ENCODE data around the gene ESYT2.
"Not testable (repeated sequence)": the region's sequence is repeated elsewhere in the genome, so short reads cannot be mapped to it uniquely, and the experiment has no call there.

The ESYT2 gene, protein sequence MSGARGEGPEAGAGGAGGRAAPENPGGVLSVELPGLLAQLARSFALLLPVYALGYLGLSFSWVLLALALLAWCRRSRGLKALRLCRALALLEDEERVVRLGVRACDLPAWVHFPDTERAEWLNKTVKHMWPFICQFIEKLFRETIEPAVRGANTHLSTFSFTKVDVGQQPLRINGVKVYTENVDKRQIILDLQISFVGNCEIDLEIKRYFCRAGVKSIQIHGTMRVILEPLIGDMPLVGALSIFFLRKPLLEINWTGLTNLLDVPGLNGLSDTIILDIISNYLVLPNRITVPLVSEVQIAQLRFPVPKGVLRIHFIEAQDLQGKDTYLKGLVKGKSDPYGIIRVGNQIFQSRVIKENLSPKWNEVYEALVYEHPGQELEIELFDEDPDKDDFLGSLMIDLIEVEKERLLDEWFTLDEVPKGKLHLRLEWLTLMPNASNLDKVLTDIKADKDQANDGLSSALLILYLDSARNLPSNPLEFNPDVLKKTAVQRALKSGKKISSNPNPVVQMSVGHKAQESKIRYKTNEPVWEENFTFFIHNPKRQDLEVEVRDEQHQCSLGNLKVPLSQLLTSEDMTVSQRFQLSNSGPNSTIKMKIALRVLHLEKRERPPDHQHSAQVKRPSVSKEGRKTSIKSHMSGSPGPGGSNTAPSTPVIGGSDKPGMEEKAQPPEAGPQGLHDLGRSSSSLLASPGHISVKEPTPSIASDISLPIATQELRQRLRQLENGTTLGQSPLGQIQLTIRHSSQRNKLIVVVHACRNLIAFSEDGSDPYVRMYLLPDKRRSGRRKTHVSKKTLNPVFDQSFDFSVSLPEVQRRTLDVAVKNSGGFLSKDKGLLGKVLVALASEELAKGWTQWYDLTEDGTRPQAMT

DNA sequence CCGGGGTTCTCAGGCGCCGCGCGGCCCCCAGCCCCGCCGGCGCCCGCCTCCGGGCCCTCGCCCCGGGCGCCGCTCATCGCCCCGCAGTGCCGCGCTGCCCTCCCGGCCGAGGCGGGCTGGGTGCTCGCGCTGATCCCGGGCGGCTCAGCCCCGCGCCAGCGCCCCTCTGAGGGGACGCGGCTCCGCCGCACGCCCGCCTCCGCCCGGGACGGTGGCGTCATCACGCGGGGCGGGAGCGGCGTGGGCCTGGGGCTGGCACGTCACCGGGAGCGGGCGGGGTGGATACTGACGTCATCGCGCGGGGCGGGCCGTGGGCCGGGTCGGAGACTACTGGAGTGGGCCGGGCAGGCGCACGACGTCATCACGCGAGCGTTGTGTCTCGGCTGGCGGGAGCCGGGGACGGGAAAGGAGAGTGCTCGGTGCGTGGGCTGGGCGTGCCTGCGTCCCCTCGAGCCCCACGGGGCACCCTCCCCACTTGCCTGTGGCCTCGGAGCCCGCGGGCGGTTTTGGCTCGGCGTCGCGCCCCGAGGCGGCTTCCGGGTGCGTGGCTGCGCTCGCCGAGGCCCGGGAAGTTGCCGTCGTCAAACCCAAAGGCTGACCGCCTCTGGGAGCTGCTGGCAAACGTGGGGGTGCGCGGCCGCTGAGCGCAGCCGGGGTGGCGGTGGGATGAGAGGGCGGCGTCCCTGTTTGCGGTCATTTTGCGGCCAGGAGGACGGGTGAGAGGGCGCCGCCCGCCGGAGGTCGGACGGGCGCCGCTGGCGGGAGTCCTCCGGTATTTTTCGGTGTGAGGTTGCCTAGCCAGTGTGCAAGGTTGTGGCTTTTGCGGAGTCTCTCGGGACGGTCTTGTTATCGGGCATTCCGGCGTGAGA, at the start of gene ESYT2:
Gene ESYT2, minus strand, starts transcription at position 168 of the 869 bp plus-strand sequence. Its CDS starts 91 bp downstream, at position 77.
- DNase-seq (ENCODE audit: low spot score), result peak; percentile 99

DNA sequence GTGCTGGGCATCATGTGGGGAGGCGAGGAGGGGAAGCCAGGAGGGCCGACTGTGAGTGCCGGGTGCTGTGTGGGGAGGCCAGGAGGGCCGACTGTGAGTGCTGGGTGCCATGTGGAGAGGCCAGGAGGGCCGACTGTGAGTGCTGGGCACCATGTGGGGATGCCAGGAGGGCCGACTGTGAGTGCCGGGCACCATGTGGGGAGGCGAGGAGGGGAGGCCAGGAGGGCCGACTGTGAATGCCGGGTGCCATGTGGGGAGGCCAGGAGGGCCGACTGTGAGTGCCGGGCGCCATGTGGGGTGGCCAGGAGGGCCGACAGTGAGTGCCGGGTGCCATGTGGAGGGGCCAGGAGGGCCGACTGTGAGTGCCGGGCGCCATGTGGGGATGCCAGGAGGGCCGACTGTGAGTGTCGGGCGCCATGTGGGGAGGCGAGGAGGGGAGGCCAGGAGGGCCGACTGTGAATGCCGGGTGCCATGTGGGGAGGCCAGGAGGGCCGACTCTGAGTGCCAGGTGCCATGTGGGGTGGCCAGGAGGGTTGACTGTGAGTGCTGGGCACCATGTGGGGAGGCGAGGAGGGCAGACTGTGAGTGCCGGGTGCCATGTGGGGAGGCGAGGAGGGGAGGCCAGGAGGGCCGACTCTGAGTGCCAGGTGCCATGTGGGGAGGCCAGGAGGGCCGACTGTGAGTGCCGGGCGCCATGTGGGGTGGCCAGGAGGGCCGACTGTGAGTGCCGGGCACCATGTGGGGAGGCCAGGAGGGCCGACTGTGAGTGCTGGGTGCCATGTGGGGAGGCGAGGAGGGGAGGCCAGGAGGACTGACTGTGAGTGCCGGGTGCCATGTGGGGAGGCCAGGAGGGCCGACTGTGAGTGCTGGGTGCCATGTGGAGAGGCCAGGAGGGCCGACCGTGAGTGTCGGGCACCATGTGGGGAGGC, 49.1 kb upstream of the ESYT2 start:
- not testable (repeated sequence) for DNase-seq (ENCODE audit: low spot score)

DNA sequence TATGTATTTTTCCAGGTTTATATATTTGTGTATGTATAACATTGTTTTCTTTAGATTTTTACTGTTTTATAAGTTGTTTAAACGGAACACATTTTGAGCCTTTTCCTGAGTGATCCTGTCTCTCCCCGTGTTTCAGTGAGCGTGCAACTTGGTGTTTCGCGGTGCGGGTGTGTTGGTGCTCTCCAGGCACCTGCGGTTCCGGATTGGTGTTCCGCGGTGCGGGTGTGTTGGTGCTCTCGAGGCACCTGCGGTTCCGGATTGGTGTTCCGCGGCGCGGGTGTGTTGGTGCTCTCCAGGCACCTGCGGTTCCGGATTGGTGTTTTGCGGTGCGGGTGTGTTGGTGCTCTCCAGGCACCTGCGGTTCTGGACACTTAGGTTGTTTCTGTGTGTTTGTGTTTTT, 47.7 kb upstream of the ESYT2 start:
- no peak for DNase-seq (ENCODE audit: low spot score)

DNA sequence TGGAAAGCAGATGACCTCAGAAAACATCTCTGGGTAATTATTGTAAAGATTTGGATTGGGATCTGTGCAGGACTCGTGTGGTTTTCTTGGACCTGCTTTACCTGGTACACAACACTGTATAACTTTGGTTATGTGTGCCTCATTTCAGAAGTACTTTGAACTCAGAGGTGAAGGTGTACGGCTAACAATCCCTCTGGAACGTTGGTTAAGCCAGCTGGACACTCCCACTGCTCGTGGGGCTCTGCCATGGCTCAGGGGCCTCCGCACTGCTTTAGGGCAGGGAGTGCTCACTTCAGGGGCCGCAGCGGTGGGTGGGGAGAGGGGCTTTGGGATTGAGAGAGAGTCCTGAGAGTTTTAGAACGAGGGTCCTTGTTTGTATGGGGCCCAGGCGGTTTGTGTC, 40.6 kb upstream of the ESYT2 start:
- DNase-seq (ENCODE audit: low spot score), result no peak

DNA sequence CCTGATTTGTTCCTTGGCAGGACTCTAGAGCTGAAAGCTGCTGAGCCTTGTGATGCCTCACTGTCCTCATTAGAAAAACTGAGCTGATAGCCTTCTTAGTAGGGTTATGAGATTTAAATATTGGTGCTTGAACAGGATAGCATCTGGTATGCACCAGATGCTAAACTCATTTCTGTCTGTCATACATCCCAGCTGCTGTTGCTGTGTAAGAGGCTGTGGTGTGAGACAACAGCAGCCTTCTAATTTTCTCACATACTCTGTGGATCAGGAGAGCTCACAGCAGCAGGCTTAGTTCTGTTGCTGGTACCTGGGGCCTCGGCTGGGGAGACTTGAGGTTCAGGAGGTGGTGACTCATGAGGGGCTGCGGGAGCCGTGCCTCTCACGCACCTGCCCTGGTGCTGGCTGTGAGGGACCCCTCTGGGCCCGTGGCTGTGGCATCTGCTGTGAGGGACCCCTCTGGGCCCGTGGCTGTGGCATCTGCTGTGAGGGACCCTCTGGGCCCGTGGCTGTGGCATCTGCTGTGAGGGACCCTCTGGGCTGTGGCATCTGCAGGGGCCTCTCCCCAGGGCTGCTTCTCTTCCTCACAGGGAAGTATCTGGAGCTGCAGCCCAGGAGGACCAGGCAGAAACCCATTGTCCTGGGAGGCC, 39.6 kb upstream of the ESYT2 start:
- peak; percentile 67 for DNase-seq (ENCODE audit: low spot score)

DNA sequence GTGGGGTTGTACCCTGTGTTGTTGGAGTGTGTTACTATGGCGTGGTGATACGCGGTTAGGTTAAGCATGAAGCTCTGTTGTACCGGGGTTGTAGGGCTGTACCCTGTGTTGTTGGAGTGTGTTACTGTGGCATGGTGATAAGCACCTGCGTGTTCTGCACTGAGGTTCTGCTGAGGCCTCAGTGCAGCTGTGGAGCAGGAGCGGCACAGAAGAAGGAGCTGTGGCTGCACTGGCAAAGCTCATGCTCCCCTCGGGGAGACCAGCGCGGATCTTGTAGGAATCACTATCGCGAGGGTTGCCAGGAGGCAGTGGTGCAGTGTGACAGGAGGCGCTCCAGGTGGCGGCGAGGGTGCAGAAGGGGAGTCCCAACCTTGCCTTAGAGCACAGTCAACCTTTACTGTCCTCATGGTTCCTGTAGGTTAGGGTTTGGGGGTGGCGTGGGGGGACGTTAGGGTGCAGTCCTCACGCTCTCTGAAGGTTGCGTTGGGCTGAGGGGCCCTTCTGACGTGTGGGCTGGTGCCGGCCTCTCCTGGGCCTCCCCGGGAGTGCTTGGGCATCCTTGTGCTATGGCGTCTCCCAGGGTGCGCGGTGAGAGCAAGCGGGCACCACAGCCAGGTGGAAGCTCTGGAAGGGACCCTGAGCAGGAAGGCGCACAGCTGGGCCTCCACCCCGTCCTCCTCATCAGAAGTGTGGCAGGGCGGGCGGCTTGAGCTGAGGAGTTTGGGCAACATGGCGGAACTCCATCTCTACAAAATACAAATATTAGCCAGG, 38.1 kb upstream of the ESYT2 start:
- no peak for DNase-seq (ENCODE audit: low spot score)

DNA sequence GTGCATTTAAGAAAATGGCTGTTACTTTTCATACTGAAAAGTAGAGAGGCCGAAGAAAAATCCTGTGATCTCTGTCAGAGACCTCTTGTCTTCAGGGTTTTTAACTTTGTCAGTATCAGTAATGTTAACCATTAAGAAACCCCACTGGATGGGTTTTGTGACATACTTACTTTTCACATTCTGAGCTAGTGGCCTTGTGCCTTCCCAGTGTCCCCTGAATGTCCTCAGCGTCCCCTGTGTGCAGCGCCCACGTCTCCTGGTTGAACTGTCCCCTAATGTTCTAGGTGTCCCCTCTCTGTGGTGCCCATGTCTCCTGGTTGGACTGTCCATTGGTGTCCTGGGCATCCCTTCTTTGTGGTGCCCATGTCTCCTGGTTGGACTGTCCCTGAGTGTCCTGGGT, 36.7 kb upstream of the ESYT2 start:
- no peak for DNase-seq (ENCODE audit: low spot score)

DNA sequence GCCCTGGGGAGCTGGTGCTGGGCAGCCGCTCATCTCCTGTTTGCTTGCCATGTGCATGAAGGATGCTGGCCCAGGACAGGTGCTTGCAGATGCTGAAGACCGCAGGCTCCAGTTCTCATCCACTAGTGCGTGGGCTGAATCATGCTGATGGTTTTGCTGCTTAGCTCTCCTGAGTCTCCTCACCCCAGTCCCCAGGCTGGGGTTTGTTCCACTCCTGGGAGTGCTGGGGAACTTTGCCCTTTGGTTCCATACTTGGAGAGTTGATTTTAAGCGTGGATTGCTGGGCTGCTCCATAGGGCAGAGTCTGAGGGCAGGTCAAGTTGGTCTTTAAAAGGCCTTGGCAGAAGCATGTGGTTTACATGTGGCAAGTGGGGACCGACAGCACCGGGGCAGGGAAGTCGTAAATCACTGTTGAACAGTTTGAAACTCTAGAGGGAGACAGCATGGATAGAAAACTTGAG, 36.2 kb upstream of the ESYT2 start:
- no peak for DNase-seq (ENCODE audit: low spot score)

DNA sequence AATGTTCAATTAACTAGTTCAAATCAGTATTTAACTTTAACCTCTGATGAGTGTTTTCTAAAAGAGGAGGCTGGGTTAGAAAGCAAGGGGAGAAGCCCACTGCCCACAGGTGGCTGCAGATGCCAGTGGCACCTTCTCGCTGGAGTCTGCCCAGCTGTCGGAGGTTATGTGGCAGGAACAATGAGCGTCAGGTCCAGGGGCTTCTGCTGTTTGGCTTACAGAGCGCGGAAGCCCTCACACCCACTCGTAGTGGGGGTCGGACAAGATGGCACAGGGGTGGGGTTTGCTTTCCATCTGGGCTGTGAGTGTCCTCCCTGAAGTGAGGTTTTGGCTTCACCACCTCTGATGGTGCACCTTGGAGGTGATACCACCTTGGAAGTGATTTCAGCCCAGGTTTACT, 35.5 kb upstream of the ESYT2 start:
- DNase-seq (ENCODE audit: low spot score), result no peak

DNA sequence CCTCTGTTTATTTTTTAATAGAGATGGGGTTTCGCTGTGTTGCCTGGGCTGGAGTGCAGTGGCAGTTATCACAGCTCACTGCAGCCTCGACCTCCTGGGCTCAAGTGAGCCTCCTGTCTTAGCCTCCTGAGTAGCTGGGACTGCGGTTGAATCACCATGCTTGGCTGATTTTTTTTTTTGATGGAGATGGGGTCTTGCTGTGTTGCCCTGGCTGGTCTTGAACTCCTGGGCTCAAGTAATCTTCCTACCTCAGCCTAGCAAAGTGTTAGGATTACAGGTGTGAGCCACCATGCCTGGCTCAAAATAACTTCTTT, 35.2 kb upstream of the ESYT2 start:
- DNase-seq (ENCODE audit: low spot score), result no peak

DNA sequence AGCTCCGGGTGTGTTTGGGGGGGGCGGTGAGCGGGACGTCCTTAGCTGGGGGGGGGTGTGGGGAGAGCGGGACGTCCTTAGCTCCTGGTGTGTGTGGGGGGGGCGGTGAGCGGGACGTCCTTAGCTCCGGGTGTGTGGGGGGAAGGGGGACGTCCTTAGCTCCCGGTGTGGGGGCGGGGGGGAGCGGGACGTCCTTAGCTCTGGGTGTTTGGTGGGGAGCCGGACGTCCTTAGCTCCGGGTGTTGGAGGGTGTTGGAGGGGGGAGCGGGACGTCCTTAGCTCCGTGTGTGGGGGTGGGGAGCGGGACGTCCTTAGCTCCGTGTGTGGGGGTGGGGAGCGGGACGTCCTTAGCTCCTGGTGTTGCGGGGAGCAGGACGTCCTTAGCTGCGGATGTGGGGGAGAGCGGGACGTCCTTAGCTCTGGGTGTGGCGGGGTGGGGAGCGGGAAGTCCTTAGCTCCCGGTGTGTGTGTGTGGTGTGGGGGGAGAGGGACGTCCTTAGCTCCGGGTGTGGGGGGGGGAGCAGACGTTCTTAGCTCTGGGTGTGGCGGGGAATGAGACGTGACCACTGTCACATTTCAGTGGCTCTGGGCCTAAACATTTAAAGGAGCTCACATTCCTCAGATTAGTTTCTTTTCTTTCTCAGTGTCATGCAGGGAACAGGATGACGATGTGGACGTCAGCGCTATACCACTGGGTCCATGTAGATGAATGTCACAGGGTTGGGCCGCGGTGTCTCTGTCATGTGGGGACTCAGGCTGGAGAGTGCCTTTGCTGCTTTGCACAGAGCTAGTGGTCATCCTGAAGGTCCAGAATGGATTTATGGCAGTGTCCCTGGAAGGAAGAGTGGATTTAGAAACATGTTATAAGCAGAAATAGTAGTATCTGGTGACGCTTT, 34.5 kb upstream of the ESYT2 start:
- no peak for DNase-seq (ENCODE audit: low spot score)

DNA sequence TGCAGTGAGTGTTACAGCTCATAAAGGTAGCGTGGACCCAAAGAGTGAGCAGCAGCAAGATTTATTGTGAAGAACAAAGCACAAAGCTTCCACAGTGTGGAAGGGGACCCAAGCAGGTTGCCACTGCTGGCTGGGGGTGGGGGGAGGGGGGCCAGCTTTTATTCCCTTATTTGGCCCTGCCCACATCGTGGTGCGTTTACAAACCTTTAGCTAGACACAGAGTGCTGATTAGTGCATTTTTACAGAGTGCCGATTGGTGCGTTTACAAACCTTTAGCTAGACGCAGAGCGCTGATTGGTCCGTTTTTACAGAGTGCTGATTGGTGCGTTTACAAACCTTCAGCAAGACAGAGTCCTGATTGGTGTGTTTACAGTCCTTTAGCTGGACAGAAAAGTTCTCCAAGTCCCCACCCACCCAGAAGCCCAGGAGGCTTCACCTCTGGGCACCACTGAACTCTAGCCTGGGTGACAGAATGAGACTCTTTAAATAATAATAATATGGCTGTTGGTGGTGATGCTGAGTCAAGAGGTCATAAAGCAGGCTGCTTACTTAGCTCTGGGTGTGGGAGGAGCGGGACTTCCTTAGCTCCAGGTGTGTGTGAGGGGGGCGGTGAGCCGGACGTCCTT, 33.8 kb upstream of the ESYT2 start:
- DNase-seq (ENCODE audit: low spot score), result not testable (repeated sequence)

DNA sequence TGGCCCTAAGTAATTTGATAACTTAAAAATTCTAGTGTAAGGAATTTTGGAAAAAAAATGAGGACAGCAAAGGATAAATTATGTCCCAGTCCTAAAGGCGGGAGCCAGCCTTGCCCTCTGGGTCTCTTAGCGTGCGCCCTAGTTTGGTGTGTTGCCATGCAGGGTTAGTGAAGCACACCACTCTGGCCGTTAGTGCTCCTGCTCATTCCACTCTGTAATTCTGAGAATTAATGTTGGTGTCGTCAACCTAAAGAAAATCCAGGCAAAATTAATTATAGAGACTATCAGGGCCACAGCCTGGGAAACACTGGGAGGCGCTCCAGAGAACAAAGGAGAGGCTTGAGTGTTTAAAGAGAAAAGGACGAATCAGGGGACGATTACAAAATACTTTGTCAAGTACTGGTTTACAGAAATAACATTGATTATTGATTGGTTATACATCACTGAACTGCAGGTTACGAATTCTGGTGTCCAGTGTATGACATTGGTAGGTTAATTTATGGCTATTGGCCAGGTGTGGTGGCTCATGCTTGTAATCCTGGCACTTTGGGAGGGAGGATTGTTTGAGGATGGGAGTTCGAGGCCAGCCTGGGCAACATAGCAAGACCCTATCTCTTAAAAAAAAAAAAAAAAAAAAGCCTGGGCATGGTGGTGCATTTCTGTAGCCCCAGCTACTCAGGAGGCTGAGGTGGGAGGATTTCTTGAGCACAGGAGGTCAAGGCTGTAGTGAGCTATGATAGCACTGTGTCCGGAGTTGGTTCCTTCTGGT, 32.8 kb upstream of the ESYT2 start:
- no peak for DNase-seq (ENCODE audit: low spot score)

DNA sequence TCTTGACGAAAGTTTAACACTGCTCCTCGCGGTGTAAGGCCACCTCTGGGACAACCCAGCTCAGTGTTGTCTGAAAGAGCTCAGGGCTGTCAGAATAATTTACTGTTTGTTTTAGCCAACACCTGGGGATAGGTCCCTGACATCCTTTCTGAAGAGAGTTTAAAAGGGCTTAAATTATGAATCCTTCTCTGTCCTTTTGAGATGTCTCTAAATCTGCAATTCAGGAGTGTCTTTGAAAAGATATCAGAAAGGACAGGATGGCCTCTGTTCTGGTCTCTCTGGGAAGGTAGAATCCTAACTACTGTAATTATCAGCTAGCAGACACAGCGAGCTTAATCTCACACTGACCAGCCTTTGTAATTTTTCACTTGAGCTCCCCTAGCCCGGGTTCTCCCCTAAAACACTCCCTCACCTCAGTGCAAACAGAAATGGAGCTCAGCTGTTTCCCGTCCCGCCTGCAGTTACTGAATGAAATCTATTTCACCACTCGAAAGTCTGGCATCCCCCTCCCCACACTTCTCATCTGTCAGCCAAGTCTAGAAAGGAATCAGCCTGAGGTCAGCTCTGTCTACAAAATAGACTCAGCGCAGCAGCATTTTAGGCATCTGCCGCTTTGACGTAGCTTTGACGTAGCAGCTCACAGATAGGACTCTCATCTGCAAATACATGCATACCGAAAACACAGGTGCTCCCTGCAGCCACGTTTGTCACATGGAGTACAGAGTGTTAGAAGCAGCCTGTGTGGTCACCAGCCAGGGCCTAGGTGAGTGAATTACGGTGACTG, 31.9 kb upstream of the ESYT2 start:
- no peak for DNase-seq (ENCODE audit: low spot score)

DNA sequence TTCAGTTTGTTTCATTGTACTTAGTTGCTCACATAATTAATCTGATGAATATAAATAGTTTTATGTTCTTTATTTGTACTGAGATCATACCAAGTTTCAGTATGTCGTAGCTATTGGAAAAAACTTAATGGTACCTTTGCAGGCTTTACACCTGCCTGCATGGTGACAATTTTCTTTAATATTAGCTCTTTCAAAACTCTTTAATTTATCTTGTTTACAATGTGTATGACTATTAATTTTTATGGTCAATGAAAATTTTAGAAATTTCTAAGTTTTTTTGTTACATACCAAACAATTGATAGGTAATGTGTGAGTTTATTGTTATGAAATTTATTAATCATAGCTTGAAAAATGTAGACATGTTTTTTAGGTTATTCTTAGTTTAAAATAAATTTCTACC, 31.1 kb upstream of the ESYT2 start:
- DNase-seq (ENCODE audit: low spot score), result no peak

DNA sequence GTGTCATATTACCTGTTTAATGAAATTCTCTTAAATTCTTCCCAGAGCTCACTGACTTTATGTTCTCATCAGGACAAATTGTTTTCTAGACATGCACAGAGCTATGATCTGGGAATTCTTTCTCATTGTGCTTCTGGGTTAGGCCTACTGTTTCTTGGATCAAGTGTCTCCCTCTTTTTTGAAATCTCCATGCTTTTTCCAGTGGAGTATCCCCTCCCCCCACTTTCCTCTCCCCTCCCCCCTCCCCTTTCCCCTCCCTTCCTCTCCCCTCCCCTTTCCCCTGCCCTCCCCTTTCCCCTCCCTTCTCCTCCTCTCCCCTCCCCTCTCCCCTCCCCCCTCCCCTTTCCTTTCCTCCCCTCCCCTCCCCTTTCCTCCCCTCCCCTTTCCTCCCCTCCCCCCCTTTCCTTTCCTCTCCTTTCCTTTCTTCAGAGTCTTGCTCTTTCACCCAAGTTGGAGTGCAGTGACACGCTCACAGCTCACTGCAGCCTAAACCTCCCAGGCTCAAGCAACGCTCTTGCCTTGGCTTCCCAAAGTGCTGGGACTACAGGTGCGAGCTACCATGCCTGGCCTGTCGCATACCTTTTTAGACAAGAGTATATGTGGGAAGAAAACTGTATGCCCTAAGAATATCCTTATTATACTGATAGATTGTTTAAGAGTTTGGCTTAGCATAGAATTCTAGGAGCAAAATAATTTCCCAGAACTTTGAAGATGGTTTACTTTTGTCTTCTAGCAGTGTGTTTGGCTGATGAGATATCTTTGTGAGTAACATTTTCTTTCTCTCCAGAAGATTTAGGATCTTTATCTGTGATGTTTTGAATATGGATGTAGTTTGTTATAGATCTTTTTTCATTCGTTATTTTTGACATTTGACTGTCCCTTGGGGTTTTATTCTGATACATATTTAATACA, 29.5 kb upstream of the ESYT2 start:
- DNase-seq (ENCODE audit: low spot score), result no peak
